ENCODE measurements around the gene NUP88.

Gene NUP88

DNA sequence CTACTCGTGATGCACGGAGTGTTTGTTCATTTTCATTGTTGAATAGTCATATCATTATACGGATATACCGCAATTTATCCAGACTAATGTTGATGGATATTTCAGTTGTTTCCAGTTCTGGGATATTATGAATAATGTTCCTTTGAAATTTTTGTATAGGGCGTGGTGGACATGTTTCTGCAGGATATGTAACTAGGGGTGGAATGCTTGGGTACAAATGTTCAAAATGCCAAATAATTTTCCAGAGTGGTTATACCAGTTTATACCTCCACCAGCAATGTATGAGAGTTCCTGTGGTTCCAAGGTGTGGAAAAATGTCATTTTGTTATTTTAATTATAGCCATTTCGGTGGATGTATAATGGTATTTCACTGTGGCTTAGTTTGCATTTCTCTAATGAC, 53.6 kb downstream of the NUP88 start:
- Histone ChIP-seq H3K27ac (ENCODE audit: low read length) (no peak overlapping the region), H3K9me3 (replicated peaks; ENCODE audit: insufficient read depth, low read length) (no peaks in the 10 kb centered on the region), H4K20me1 (ENCODE audit: insufficient read depth, low read length) (no peaks in the 10 kb centered on the region), H3K4me2 (ENCODE audit: low read depth, low read length) (no peak overlapping the region), H3F3A (ENCODE audit: insufficient read depth, low read length) (no peaks in the 10 kb centered on the region), H3K27me3 (replicated peaks; ENCODE audit: insufficient read depth, low read length) (no peaks in the 10 kb centered on the region), H3K4me1 (ENCODE audit: low read length) (no peaks in the 10 kb centered on the region), H3K4me3 (ENCODE audit: low read length) (no peak overlapping the region), H3K36me3 (replicated peaks; ENCODE audit: insufficient read depth, low read length) (peaks cover 5% of the 10 kb centered on the region; the same call in 1 of the 2 replicates), H3K79me2 (ENCODE audit: low read length) (no peaks in the 10 kb centered on the region), H2AFZ (ENCODE audit: low read length) (no peak overlapping the region), H3K9ac (ENCODE audit: low read length) (no peak overlapping the region), H3K9me2 (replicated peaks; ENCODE audit: insufficient read depth, low read length) (no peaks in the 10 kb centered on the region)
- TF ChIP-seq EZH2phosphoT487 (IDR thresholded peaks at IDR 0.05; ENCODE audit: low read length): no peak
- TF ChIP-seq, protein P1, sequence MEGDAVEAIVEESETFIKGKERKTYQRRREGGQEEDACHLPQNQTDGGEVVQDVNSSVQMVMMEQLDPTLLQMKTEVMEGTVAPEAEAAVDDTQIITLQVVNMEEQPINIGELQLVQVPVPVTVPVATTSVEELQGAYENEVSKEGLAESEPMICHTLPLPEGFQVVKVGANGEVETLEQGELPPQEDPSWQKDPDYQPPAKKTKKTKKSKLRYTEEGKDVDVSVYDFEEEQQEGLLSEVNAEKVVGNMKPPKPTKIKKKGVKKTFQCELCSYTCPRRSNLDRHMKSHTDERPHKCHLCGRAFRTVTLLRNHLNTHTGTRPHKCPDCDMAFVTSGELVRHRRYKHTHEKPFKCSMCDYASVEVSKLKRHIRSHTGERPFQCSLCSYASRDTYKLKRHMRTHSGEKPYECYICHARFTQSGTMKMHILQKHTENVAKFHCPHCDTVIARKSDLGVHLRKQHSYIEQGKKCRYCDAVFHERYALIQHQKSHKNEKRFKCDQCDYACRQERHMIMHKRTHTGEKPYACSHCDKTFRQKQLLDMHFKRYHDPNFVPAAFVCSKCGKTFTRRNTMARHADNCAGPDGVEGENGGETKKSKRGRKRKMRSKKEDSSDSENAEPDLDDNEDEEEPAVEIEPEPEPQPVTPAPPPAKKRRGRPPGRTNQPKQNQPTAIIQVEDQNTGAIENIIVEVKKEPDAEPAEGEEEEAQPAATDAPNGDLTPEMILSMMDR (IDR thresholded peaks at IDR 0.05; ENCODE audit: low read length): no peak
- no peak for TF ChIP-seq EZH2 (optimal IDR thresholded peaks at IDR 0.05; ENCODE audit: low read depth, low read length)
- DNase-seq: no peak

DNA sequence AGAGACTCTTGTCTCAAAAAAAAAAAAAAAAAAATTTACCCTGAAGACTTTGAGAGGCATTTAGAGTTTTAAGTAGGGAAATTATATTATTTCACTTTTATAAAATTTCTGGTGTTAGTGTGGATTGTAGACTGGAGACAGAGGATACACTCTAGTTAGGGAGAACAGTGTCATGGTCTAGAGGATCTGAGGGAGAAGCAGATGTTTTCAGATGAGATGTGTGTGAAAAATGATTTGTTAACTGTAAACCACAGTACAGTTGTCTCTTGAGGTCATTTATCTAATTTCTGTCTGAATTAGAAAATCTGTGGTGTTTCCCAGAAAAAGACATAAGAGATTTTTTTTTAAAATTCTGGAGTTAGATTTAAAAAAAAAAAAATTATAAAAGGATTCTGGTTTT, 54.8 kb downstream of the NUP88 start:
- Histone ChIP-seq H3K9ac (ENCODE audit: low read length) (no peak overlapping the region), H4K20me1 (ENCODE audit: insufficient read depth, low read length) (no peaks in the 10 kb centered on the region), H3K79me2 (ENCODE audit: low read length) (no peaks in the 10 kb centered on the region), H3K4me1 (ENCODE audit: low read length) (no peaks in the 10 kb centered on the region), H3K4me3 (ENCODE audit: low read length) (no peak overlapping the region), H3K27me3 (replicated peaks; ENCODE audit: insufficient read depth, low read length) (no peaks in the 10 kb centered on the region), H3K9me2 (replicated peaks; ENCODE audit: insufficient read depth, low read length) (no peaks in the 10 kb centered on the region), H3K4me2 (ENCODE audit: low read depth, low read length) (no peak overlapping the region), H2AFZ (ENCODE audit: low read length) (no peak overlapping the region), H3K27ac (ENCODE audit: low read length) (no peak overlapping the region), H3K36me3 (replicated peaks; ENCODE audit: insufficient read depth, low read length) (peaks cover 5% of the 10 kb centered on the region; the same call in 1 of the 2 replicates), H3F3A (ENCODE audit: insufficient read depth, low read length) (no peaks in the 10 kb centered on the region), H3K9me3 (replicated peaks; ENCODE audit: insufficient read depth, low read length) (no peaks in the 10 kb centered on the region)
- TF ChIP-seq EZH2phosphoT487 (IDR thresholded peaks at IDR 0.05; ENCODE audit: low read length) (no peak), EZH2 (optimal IDR thresholded peaks at IDR 0.05; ENCODE audit: low read depth, low read length) (no peak)
- TF ChIP-seq, protein P1 (IDR thresholded peaks at IDR 0.05; ENCODE audit: low read length): no peak
- DNase-seq: no peak

DNA sequence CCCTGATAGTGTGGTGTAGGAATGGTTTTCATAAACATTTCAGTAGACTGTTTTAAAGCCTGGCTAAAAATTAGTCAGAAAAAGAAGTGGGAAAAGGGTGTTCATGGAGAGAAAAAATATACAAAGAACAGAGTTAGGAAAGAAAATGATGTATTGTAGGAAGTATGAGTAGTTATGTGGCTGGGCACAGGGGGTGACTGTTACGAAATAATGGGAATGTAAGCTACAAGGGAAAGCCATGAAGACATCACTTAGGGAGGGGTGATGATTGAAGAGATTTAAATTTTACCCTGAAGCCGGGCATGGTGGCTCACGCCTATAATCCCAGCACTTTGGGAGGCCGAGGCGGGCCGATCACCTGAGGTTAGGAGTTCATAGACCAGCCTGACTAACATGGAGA, 55.3 kb downstream of the NUP88 start:
- TF ChIP-seq EZH2phosphoT487 (IDR thresholded peaks at IDR 0.05; ENCODE audit: low read length): no peak
- no peak for TF ChIP-seq EZH2 (optimal IDR thresholded peaks at IDR 0.05; ENCODE audit: low read depth, low read length)
- TF ChIP-seq, protein P1 (IDR thresholded peaks at IDR 0.05; ENCODE audit: low read length): no peak
- no peak overlapping the region for H3K9ac ChIP-seq (ENCODE audit: low read length)
- no peak for DNase-seq
- H3K36me3 ChIP-seq (replicated peaks; ENCODE audit: insufficient read depth, low read length): peaks cover 5% of the 10 kb centered on the region; the same call in 1 of the 2 replicates
- no peaks in the 10 kb centered on the region for H4K20me1 ChIP-seq (ENCODE audit: insufficient read depth, low read length)
- H3K27ac ChIP-seq (ENCODE audit: low read length): no peak overlapping the region
- no peaks in the 10 kb centered on the region for H3K9me3 ChIP-seq (replicated peaks; ENCODE audit: insufficient read depth, low read length)
- no peak overlapping the region for H3K4me3 ChIP-seq (ENCODE audit: low read length)
- H3K4me2 ChIP-seq (ENCODE audit: low read depth, low read length): no peak overlapping the region
- H3K4me1 ChIP-seq (ENCODE audit: low read length): no peaks in the 10 kb centered on the region
- H3F3A ChIP-seq (ENCODE audit: insufficient read depth, low read length): no peaks in the 10 kb centered on the region
- no peaks in the 10 kb centered on the region for H3K27me3 ChIP-seq (replicated peaks; ENCODE audit: insufficient read depth, low read length)
- H3K79me2 ChIP-seq (ENCODE audit: low read length): no peaks in the 10 kb centered on the region
- H2AFZ ChIP-seq (ENCODE audit: low read length): no peak overlapping the region
- no peaks in the 10 kb centered on the region for H3K9me2 ChIP-seq (replicated peaks; ENCODE audit: insufficient read depth, low read length)

Measured in MM.1S (cell line).